Inferior parietal cortex (tissue), 1 donor: ENCODE measurements around the gene ELF3.
"Not testable (repeated sequence)": the region's sequence is repeated elsewhere in the genome, so short reads cannot be mapped to it uniquely, and the experiment has no call there.

Source experiments
- DNase-seq: peaks from one replicate; pipeline ENCODE4 v3.0.0-alpha.2; 2016; ENCODE audit errors: extremely low spot score

ELF3 gene

GRCh38 chr1:202007805-202008489 is 2.4 kb upstream of the ELF3 start:
- no peak for DNase-seq

GRCh38 chr1:202009326-202010179 is 834 bp upstream of the ELF3 start:
- DNase-seq, result peak; percentile 95

GRCh38 chr1:202011994-202012393 is 1.6 kb downstream of the ELF3 start:
- no peak for DNase-seq

GRCh38 chr1:202012544-202013478 is 2.4 kb downstream of the ELF3 start:
- no peak for DNase-seq

GRCh38 chr1:202013603-202014002 is 3.2 kb downstream of the ELF3 start:
- no peak for DNase-seq

GRCh38 chr1:202014060-202014459 is 3.7 kb downstream of the ELF3 start:
- DNase-seq, result no peak

GRCh38 chr1:202014915-202015661 is 4.7 kb downstream of the ELF3 start:
- no peak for DNase-seq

- no peak for DNase-seq
Measured at GRCh38 chr1:202015662-202015937, 5.2 kb downstream of the ELF3 start.

GRCh38 chr1:202016022-202016810 is 5.8 kb downstream of the ELF3 start:
- no peak for DNase-seq

GRCh38 chr1:202016811-202017748 is 6.7 kb downstream of the ELF3 start:
- DNase-seq, result no peak

- DNase-seq, result no peak
Measured at GRCh38 chr1:202017749-202018467, 7.5 kb downstream of the ELF3 start.

GRCh38 chr1:202018468-202019234 is 8.3 kb downstream of the ELF3 start:
- no peak for DNase-seq

- not testable (repeated sequence) for DNase-seq
Measured at GRCh38 chr1:202019235-202019558, 8.8 kb downstream of the ELF3 start.

GRCh38 chr1:202023001-202023433 is 12.6 kb downstream of the ELF3 start:
- no peak for DNase-seq

- DNase-seq, result no peak
Measured at GRCh38 chr1:202029171-202029665, 18.8 kb downstream of the ELF3 start.

- DNase-seq, result no peak
Measured at GRCh38 chr1:202029727-202030126, 19.3 kb downstream of the ELF3 start.

- DNase-seq, result no peak
Measured at GRCh38 chr1:202031796-202032195, 21.4 kb downstream of the ELF3 start.

- DNase-seq, result no peak
Measured at GRCh38 chr1:202034149-202034682, 23.8 kb downstream of the ELF3 start.
